Measurements from ENCODE around the gene SLC26A1.

SLC26A1 gene

GRCh38 chr4:998096-998691, 5.0 kb upstream of the SLC26A1 start:
- Histone ChIP-seq H3K9me3 (ENCODE audit: low read length) (no peaks in the 10 kb centered on the region), H3K27me3 (ENCODE audit: insufficient read depth, low read length) (no peaks in the 10 kb centered on the region), H3K9me2 (ENCODE audit: low read depth, low read length) (no peaks in the 10 kb centered on the region), H4K20me1 (ENCODE audit: insufficient read depth, low read length) (no peaks in the 10 kb centered on the region), H3K9ac (ENCODE audit: low read length) (no peak overlapping the region), H3K27ac (ENCODE audit: low read depth, low read length, poor library complexity, severe bottlenecking) (no peak overlapping the region), H3K79me2 (ENCODE audit: insufficient read depth, low read length) (no peaks in the 10 kb centered on the region), H3K4me2 (ENCODE audit: low read length) (no peak overlapping the region), H3K4me1 (ENCODE audit: insufficient read depth, low read length, severe bottlenecking) (peaks cover 8% of the 10 kb centered on the region), H2AFZ (ENCODE audit: low read length) (no peak overlapping the region), H3F3A (ENCODE audit: insufficient read depth, low read length) (no peaks in the 10 kb centered on the region), H3K36me3 (ENCODE audit: insufficient read depth, low read length) (no peaks in the 10 kb centered on the region), H3K4me3 (ENCODE audit: low read depth, low read length, poor library complexity, severe bottlenecking) (no peak overlapping the region)
- TF ChIP-seq CTCF (IDR thresholded peaks at IDR 0.05; ENCODE audit: low read length) = no peak
- no peak for TF ChIP-seq EZH2 (IDR thresholded peaks at IDR 0.05; ENCODE audit: borderline replicate concordance, low read length)

GRCh38 chr4:997375-998071, 4.3 kb upstream of the SLC26A1 start:
- Histone ChIP-seq H3K9me2 (ENCODE audit: low read depth, low read length) (no peaks in the 10 kb centered on the region), H3K27me3 (ENCODE audit: insufficient read depth, low read length) (no peaks in the 10 kb centered on the region), H3F3A (ENCODE audit: insufficient read depth, low read length) (no peaks in the 10 kb centered on the region), H2AFZ (ENCODE audit: low read length) (no peak overlapping the region), H3K9ac (ENCODE audit: low read length) (no peak overlapping the region), H3K4me2 (ENCODE audit: low read length) (no peak overlapping the region), H3K27ac (ENCODE audit: low read depth, low read length, poor library complexity, severe bottlenecking) (no peak overlapping the region), H3K36me3 (ENCODE audit: insufficient read depth, low read length) (no peaks in the 10 kb centered on the region), H3K79me2 (ENCODE audit: insufficient read depth, low read length) (no peaks in the 10 kb centered on the region), H3K4me1 (ENCODE audit: insufficient read depth, low read length, severe bottlenecking) (peaks cover 14% of the 10 kb centered on the region), H3K9me3 (ENCODE audit: low read length) (no peaks in the 10 kb centered on the region), H3K4me3 (ENCODE audit: low read depth, low read length, poor library complexity, severe bottlenecking) (no peak overlapping the region), H4K20me1 (ENCODE audit: insufficient read depth, low read length) (no peaks in the 10 kb centered on the region)
- TF ChIP-seq EZH2 (IDR thresholded peaks at IDR 0.05; ENCODE audit: borderline replicate concordance, low read length) (no peak), CTCF (IDR thresholded peaks at IDR 0.05; ENCODE audit: low read length) (no peak)

- Histone ChIP-seq H3K79me2 (ENCODE audit: insufficient read depth, low read length) (no peaks in the 10 kb centered on the region), H2AFZ (ENCODE audit: low read length) (no peak overlapping the region), H3K9me3 (ENCODE audit: low read length) (no peaks in the 10 kb centered on the region), H3F3A (ENCODE audit: insufficient read depth, low read length) (no peaks in the 10 kb centered on the region), H3K9ac (ENCODE audit: low read length) (no peak overlapping the region), H3K4me2 (ENCODE audit: low read length) (no peak overlapping the region), H3K4me3 (ENCODE audit: low read depth, low read length, poor library complexity, severe bottlenecking) (no peak overlapping the region), H3K27me3 (ENCODE audit: insufficient read depth, low read length) (no peaks in the 10 kb centered on the region), H4K20me1 (ENCODE audit: insufficient read depth, low read length) (no peaks in the 10 kb centered on the region), H3K4me1 (ENCODE audit: insufficient read depth, low read length, severe bottlenecking) (peaks cover 20% of the 10 kb centered on the region), H3K27ac (ENCODE audit: low read depth, low read length, poor library complexity, severe bottlenecking) (no peak overlapping the region), H3K36me3 (ENCODE audit: insufficient read depth, low read length) (no peaks in the 10 kb centered on the region), H3K9me2 (ENCODE audit: low read depth, low read length) (no peaks in the 10 kb centered on the region)
- TF ChIP-seq CTCF (IDR thresholded peaks at IDR 0.05; ENCODE audit: low read length) (no peak), EZH2 (IDR thresholded peaks at IDR 0.05; ENCODE audit: borderline replicate concordance, low read length) (no peak)
Measured at GRCh38 chr4:996997-997374, 3.8 kb upstream of the SLC26A1 start.
